ENCODE measurements around the gene GRIK4. TPM values are rescaled to one million over a fixed set of nuclear protein-coding genes. Genes with fewer than 3 reads are reported as not detected.

GRIK4 gene
- total and polyA plus RNA-seq, 2 donors (not counting 3 experiments of a cell fraction or from before 2014, with no cell fraction given), result 0.81 to 1.6 TPM

DNA sequence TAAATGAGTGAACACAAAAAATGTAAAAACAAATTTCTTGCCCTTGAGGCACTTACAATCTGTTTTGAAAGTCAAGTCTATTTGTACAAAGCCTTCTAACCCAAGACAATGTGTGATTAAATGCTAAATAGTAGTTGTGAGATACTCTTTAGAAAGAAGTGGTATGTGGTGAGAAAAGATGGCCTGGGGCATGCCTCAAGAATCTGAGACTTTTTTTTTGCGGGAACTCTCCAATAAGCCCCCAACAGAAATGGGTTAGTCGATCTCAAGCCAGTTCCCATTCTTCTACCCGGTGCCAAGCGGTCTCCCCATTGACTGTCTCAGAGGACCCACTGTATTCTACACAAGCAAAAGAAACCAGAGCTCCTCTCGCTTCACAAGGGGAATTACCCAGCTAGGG is 485.4 kb downstream of the GRIK4 start:
- no peak overlapping the region for H2AFZ ChIP-seq (ENCODE audit: low read depth, low read length)
- FAIRE-seq (no peak), DNase-seq (ENCODE audit: low read depth, low spot score) (no peak)
- TF ChIP-seq, protein P1, sequence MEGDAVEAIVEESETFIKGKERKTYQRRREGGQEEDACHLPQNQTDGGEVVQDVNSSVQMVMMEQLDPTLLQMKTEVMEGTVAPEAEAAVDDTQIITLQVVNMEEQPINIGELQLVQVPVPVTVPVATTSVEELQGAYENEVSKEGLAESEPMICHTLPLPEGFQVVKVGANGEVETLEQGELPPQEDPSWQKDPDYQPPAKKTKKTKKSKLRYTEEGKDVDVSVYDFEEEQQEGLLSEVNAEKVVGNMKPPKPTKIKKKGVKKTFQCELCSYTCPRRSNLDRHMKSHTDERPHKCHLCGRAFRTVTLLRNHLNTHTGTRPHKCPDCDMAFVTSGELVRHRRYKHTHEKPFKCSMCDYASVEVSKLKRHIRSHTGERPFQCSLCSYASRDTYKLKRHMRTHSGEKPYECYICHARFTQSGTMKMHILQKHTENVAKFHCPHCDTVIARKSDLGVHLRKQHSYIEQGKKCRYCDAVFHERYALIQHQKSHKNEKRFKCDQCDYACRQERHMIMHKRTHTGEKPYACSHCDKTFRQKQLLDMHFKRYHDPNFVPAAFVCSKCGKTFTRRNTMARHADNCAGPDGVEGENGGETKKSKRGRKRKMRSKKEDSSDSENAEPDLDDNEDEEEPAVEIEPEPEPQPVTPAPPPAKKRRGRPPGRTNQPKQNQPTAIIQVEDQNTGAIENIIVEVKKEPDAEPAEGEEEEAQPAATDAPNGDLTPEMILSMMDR (IDR thresholded peaks at IDR 0.05; ENCODE audit: extremely low read depth in 1 of 2, insufficient read depth in 1 of 2, low read depth in 1 of 2, low read length in 2 of 2), result no peak
- TF ChIP-seq JUN (IDR thresholded peaks at IDR 0.05; ENCODE audit: borderline replicate concordance, insufficient read depth, insufficient read length, low read depth) (no peak), GATA2 (IDR thresholded peaks at IDR 0.05; ENCODE audit: insufficient read depth, insufficient read length, low read depth, low read length) (no peak), EZH2 (IDR thresholded peaks at IDR 0.05; ENCODE audit: borderline replicate concordance, low read depth, low read length, severe bottlenecking) (no peak), POLR2AphosphoS5 (IDR thresholded peaks at IDR 0.05; ENCODE audit: insufficient read depth, low read depth, low read length) (no peak), POLR2A (IDR thresholded peaks at IDR 0.05; ENCODE audit: low read depth, low read length) (no peak)
- no peak overlapping the region for H3K4me3 ChIP-seq (replicated peaks in 1 of 3; ENCODE audit: insufficient read depth in 1 of 3, low read depth in 1 of 3, low read length in 3 of 3)
- H3K9me1 ChIP-seq (replicated peaks; ENCODE audit: control insufficient read depth, extremely low read depth, insufficient read depth, low read length), result no peaks in the 10 kb centered on the region
- CTCF ChIA-PET, result no interaction called here
- no peak overlapping the region for H3K9ac ChIP-seq (replicated peaks; ENCODE audit: extremely low read depth, insufficient read depth, low read length)
- intact Hi-C loops (cut with micrococcal nuclease), result no loop called here
- POLR2A ChIA-PET, result no interaction called here
- no peaks in the 10 kb centered on the region for H3K79me2 ChIP-seq (ENCODE audit: control insufficient read depth, insufficient read depth, low read length)
- H3K4me1 ChIP-seq (ENCODE audit: control insufficient read depth, extremely low read depth, insufficient read depth, low read length), result no peaks in the 10 kb centered on the region
- H3K27ac ChIP-seq (ENCODE audit: insufficient read depth, low read depth, low read length), result no peak overlapping the region
- H3K9me3 ChIP-seq (replicated peaks; ENCODE audit: control insufficient read depth, insufficient read depth, low read length), result no peaks in the 10 kb centered on the region
- H3K4me2 ChIP-seq (ENCODE audit: insufficient read depth, low read length), result no peak overlapping the region
- dilution Hi-C loops (cut with MboI; ENCODE audit: extremely low pct_ligation_motif_present, low sequenced_read_pairs), result no loop called here
- no TSS peak for BruUV-seq (replicated peaks)
- H3K36me3 ChIP-seq (ENCODE audit: control insufficient read depth in 2 of 2, extremely low read depth in 1 of 2, insufficient read depth in 2 of 2, low read length in 2 of 2), result no peaks in the 10 kb centered on the region
- no peaks in the 10 kb centered on the region for H3K27me3 ChIP-seq (ENCODE audit: control insufficient read depth in 2 of 2, insufficient read depth in 2 of 2, low read length in 2 of 2)
- no peaks in the 10 kb centered on the region for H4K20me1 ChIP-seq (replicated peaks; ENCODE audit: control insufficient read depth, extremely low read depth, insufficient read depth, low read length)

DNA sequence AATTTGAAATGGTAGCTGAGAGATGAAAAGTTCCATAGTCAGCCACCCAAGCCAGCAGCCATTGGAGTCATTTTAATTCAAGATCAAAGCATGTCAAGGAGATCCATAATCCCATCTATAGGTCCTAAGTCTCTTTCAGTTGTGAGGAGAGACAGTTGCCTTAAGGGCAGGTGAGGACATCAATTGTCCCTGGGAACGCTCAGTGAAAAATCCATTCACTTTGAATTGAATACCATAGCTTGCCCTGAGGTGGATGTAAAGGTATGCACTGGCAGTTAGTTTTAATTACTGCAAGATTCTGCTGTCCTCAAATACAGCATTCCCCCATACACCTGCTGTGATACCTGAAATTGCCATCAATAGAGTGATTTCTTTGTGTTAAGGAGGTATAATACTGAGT is 487.0 kb downstream of the GRIK4 start:
- Histone ChIP-seq H3K9me3 (replicated peaks; ENCODE audit: control insufficient read depth, insufficient read depth, low read length) (no peaks in the 10 kb centered on the region), H3K4me2 (ENCODE audit: insufficient read depth, low read length) (no peak overlapping the region), H3K36me3 (ENCODE audit: control insufficient read depth in 2 of 2, extremely low read depth in 1 of 2, insufficient read depth in 2 of 2, low read length in 2 of 2) (no peaks in the 10 kb centered on the region), H2AFZ (ENCODE audit: low read depth, low read length) (no peak overlapping the region), H3K9me1 (replicated peaks; ENCODE audit: control insufficient read depth, extremely low read depth, insufficient read depth, low read length) (no peaks in the 10 kb centered on the region), H3K9ac (replicated peaks; ENCODE audit: extremely low read depth, insufficient read depth, low read length) (no peak overlapping the region), H3K4me3 (replicated peaks in 1 of 3; ENCODE audit: insufficient read depth in 1 of 3, low read depth in 1 of 3, low read length in 3 of 3) (no peak overlapping the region), H3K79me2 (ENCODE audit: control insufficient read depth, insufficient read depth, low read length) (no peaks in the 10 kb centered on the region), H3K27me3 (ENCODE audit: control insufficient read depth in 2 of 2, insufficient read depth in 2 of 2, low read length in 2 of 2) (no peaks in the 10 kb centered on the region), H4K20me1 (replicated peaks; ENCODE audit: control insufficient read depth, extremely low read depth, insufficient read depth, low read length) (no peaks in the 10 kb centered on the region), H3K27ac (ENCODE audit: insufficient read depth, low read depth, low read length) (no peak overlapping the region), H3K4me1 (ENCODE audit: control insufficient read depth, extremely low read depth, insufficient read depth, low read length) (no peaks in the 10 kb centered on the region)
- DNase-seq (ENCODE audit: low read depth, low spot score), result no peak
- ChIA-PET CTCF (no interaction called here), POLR2A (no interaction called here)
- TF ChIP-seq, protein P2, sequence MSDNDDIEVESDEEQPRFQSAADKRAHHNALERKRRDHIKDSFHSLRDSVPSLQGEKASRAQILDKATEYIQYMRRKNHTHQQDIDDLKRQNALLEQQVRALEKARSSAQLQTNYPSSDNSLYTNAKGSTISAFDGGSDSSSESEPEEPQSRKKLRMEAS (IDR thresholded peaks at IDR 0.05; ENCODE audit: insufficient read depth, insufficient read length), result no peak
- TF ChIP-seq FOS (IDR thresholded peaks at IDR 0.05; ENCODE audit: borderline replicate concordance, insufficient read depth, low read length) (no peak), POLR2AphosphoS5 (IDR thresholded peaks at IDR 0.05; ENCODE audit: insufficient read depth, low read depth, low read length) (no peak), MYC (IDR thresholded peaks at IDR 0.05; ENCODE audit: low read depth, low read length) (no peak), EZH2 (IDR thresholded peaks at IDR 0.05; ENCODE audit: borderline replicate concordance, low read depth, low read length, severe bottlenecking) (no peak), JUN (IDR thresholded peaks at IDR 0.05; ENCODE audit: borderline replicate concordance, insufficient read depth, insufficient read length, low read depth) (no peak), GATA2 (IDR thresholded peaks at IDR 0.05; ENCODE audit: insufficient read depth, insufficient read length, low read depth, low read length) (no peak), POLR2A (IDR thresholded peaks at IDR 0.05; ENCODE audit: low read depth, low read length) (no peak)
- TF ChIP-seq, protein P1 (IDR thresholded peaks at IDR 0.05; ENCODE audit: extremely low read depth in 1 of 2, insufficient read depth in 1 of 2, low read depth in 1 of 2, low read length in 2 of 2), result no peak
- BruUV-seq (replicated peaks), result no TSS peak
- intact Hi-C loops (cut with micrococcal nuclease) (no loop called here), dilution Hi-C loops (cut with MboI; ENCODE audit: extremely low pct_ligation_motif_present, low sequenced_read_pairs) (no loop called here)
- FAIRE-seq, result no peak
